GM19438 (cell line): ENCODE measurements around the gene DCTN3.

Source experiments
- ATAC-seq: cut with Tn5 transposase; IDR thresholded peaks from one replicate; pipeline ENCODE4 v1.9.1; 2021; ENCODE audit warnings: low read depth; ENCODE audit not compliant: unreplicated experiment

The DCTN3 gene

DNA sequence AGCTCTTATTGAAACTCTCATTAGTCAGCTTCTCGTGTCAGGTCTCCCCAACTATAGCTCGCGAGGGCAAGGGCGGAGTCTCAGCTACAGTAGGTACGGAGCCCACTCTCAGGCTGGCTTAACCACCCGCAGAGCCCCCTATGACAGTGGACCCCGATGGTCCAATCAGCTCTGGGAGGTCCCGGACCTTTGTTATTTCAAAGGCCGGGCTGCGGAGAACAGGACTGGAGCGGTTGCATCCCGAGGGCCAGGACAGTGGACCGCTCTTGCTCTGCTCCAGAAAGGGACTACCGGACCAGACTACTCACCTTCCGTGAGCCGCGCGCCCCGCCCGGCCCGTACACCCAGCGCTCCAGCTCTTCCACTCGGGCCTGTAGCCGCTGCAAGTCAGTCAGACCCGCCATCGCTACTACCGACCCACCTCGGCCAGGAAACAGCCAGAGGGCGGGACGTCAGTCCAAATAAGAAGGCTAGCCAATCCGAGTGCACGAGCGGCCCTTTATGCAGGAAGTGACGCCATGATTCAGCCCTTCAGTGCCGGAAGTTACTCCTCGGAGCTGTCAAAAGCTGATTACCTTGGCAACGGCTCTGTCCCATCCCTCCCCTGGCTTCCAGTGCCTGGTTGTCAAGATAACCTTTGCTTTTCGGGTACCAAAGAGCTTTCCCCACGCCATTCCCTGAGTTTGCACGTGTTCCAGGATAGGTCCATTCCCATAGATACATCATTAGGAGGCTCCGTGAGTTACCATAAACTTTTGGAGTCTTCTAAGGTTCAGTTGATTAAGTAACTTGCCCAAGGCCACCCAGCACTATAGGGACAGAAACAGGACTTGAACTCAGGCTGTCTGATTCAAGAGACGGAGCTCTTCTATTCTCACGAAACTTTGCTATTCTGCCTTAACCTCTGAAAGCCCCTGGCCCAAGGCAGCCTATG, at the start of gene DCTN3:
Gene DCTN3, minus strand, starts transcription at position 435 of the 934 bp plus-strand sequence. Its CDS starts 31 bp downstream, at position 404.
- peak; percentile 98 for ATAC-seq

DNA sequence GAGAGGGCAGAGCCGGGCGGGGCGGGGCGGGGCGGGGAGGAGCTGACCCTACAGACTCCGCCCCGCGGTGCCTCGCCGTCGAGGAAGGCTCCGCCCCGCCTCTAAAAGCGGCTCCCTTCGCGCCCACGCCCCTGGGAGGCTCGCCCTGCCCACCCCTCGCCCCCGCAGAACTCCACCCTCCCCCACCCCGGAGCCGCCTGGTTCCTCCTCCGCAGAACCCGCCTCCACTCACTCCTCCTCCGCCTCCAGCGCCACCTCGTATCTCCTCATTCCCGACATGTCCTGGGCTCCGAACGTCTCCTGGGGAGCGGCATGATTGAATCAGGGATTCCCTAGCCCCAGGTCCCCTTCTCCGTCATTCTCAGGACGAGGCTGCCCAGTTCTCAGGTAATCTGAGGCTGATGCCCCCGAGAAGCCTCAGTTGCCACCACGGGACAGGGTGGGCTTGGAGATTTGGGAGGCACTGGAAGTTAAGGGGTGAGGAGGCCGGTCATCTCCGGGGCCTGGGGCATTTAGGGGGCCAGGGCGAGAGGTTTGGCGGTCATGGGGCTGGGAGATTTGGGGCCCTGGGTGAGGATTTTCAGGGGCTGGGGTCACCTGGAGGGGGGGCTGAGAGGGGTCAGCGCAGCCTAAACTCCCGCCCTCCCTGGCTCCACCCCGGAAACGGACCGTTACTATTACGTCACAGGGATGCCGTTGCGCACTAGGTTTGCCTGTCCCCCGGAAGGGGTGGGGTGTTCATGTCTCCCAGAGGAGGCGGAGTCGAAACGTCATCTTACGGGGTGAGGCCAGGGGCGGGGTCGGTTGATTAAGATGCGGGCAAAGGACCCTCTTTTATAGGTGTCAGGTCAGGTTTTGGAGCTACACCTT, 45.3 kb upstream of the DCTN3 start:
- peak; percentile 73 for ATAC-seq

DNA sequence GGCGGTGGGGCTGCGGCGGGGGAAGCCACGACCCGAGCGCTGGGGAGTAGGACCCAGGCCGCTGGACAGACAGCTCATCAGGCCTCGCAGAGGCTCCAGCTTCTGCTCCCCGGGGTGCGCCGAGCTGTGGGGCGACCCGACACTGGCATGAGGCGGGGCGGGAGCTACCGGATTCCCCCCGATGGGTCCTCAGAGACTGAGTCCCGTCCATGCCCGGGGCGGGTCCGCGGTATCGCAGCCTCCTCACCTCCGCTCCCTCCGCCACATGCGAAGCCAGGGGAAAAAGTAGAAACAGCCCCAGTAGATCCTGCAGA, 44.7 kb upstream of the DCTN3 start:
- peak; percentile 29 for ATAC-seq

DNA sequence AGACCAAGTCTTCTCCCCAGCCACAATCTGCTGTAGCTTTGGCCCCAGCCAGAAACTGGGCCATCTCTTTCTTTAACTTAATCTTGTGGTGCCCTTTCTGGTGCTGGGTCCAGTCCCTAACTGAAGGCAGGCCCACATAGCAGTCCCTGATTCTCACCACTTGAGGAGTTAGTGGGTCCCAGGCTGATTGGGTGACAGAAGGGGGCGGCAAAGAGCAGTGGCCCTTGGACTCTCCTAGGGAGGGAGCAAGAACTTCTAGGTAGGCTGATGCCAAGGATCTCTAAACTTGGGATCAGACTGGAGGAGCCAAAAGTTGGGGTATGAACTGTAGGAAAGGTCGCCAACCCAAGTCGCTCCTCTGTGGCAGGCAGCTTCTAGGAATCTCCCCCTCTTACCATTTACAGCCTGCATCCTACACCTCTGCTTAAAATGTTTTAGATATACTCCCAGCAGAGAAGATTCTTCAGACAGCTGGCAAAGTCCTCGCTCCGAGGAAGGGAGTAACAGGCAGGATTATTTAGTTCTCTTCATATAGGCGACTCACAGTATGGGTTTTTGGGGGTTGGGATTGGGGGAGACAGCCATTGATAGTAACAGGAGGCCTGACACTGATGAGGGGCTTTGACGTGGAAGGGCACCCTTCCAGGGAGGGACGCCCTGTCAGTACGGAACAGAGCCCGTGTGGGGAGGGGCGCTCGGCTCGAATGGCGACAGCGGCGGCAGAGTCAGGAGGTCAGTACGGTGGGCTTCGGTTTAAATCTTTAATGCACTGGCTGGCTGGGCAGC, 44.2 kb upstream of the DCTN3 start:
- ATAC-seq = no peak

DNA sequence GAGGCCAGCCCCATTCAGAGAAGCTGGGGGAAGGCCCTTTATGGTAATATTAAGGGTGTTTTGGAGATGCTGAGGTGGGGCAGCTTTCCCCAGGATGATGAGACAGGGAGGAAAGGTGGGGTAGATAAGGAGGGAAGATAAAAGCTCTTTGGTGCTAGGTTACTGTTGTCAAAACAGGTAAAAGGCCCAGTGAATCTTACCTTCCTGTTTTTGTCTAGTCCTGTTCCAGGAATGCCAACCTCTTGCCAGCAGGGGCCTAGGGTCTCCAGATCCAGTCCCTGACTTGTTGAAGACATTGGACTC, 43.0 kb upstream of the DCTN3 start:
- no peak for ATAC-seq

DNA sequence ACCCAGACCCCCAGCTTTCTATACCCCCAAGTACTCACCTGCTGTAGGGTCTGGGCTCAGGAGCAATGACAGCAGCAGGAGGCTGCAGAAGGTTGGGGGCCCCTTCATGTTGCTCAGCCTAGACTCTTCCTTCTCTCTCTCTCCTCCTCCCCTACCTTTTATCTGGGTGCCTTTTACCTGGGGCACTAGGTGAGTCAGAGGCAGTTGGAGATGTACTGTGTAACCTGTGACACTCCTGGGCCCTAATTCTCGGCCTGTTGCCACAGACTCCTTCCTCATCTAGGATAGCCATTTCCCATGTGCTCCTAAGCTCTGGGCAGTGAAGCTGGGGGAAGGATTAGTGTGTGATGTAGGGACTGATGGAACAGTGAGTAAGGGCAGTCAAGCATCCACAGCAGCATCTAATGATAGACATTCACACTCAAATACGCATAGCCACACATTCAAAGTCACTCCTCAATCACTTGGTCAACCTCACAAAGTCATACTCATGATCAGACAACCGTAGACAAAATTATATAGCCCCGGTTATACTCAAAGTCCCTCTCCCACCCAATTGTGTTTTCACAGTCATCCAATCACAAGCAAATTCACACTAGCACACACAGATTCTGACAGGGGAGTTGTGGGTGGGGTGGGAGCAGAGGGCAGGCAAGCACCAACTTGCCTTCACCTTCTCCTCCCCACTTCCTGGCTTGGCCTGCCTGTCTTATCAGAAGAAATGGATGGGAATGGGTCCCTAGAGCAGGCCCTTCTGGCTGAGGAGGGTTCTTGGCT, 42.4 kb upstream of the DCTN3 start, which contains the start of gene CCL27:
Gene CCL27, minus strand, starts transcription at position 132 of the 777 bp plus-strand sequence. Its CDS starts 24 bp downstream, at position 108.
- ATAC-seq = no peak

DNA sequence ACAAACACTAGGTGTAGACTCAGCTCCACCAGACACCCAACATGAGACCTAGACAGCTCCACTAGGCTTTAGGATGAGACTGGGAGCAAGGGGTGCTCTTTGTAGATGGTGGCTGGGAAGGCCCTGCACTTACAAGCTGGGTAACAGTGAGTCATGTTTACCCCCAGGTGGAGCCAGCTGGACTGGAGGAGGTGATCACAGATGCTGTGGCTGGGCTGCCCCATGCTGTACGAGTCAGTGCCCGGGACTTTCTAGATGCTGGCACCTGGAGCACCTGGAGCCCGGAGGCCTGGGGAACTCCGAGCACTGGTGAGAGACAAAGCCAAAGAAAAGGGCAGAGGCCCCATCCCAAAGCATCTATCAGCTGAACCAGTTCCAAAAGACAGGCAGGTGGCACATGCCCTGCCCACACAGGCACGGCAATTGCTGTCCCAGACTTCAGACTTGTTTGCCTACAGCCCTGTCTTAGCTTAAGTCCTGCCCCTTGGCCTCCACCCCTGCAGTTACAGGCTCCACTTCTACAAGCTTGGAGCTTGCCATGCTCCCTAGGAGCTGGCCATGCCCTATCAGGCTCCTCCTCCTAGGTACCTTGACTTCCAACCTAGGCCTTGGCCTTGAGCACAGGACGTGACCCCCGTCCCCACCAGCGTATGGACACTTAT, 39.4 kb upstream of the DCTN3 start:
- no peak for ATAC-seq

DNA sequence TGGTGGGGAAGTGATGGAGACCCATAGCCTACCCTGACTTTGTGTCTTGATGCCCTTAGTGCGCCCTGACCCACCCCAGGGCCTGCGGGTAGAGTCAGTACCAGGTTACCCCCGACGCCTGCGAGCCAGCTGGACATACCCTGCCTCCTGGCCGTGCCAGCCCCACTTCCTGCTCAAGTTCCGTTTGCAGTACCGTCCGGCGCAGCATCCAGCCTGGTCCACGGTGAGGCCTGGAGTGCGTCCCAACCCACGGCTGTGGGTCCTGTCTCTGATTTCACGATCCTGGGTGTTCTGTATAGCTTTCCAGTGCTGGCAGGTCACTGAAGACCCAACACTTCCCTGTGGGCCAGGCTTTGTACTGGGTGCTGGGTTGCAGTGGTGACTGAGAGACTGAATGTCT, 38.2 kb upstream of the DCTN3 start:
- ATAC-seq = no peak

DNA sequence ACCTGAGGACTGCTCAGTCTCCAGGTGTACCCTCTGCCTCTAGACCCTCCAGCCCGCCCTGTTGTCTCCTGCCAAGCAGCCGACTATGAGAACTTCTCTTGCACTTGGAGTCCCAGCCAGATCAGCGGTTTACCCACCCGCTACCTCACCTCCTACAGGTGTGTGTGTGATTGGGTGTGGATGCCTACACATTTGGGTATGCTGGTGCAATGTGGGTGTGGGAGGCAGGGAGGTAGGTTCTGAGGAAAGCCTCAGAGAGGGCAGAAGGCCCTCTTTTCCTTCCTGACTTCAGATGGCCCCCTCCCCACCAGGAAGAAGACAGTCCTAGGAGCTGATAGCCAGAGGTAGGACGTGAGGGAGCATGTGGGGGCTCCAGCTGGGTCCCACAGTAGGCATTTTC, 36.7 kb upstream of the DCTN3 start:
- no peak for ATAC-seq

DNA sequence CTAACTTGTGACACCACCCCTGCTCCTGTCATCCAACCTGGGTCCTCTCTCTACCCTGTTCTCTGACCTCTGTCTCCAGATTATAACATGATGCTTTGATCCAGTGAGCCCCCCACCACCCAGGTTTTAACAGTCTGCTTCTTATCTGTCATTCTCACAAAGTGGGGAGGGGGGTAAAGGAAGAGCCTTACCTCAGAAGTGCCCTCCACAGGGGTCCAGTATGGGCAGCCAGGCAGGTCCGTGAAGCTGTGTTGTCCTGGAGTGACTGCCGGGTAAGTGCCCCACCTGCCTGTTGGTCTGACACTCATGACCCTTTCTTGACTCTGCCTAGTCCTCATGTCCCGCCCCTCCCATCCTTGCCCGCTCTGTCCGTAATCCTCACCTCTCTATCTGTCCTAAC, 35.1 kb upstream of the DCTN3 start:
- no peak for ATAC-seq

DNA sequence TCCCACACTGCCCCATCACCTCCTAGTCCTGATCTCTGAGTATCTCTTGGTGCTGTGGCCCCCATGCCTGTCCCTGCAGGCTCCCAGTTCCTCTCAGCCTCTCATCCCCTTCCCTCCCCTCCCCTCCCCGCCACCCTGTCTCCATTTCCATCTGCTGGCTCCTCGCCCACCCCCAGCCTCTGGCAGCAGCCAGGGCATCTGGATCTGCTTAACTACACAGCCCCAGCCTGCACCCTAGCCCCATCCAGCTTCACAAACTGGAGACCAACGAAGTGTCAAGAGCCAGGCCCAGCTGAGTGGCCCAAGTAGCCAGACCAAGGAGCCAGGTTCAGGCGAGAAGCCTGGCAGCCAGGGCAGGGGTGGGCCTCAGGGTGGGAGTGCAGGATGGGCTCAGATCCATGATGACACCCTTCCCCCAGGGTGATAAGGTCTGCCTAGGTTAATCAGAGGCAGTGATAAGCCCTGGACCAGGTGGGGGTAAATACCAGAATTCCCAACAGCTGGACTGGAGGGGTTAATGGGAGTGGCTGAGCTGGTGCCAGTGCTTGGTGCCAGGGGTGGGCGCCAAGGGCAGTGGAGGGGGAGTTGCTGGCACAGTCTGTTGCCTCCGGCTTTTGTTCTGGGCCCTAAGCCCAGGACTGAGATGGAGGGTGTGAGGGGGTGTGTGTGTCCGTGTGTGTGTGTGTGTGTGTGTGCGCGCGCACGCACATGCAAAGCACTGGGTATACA, 34.2 kb upstream of the DCTN3 start:
- no peak for ATAC-seq

DNA sequence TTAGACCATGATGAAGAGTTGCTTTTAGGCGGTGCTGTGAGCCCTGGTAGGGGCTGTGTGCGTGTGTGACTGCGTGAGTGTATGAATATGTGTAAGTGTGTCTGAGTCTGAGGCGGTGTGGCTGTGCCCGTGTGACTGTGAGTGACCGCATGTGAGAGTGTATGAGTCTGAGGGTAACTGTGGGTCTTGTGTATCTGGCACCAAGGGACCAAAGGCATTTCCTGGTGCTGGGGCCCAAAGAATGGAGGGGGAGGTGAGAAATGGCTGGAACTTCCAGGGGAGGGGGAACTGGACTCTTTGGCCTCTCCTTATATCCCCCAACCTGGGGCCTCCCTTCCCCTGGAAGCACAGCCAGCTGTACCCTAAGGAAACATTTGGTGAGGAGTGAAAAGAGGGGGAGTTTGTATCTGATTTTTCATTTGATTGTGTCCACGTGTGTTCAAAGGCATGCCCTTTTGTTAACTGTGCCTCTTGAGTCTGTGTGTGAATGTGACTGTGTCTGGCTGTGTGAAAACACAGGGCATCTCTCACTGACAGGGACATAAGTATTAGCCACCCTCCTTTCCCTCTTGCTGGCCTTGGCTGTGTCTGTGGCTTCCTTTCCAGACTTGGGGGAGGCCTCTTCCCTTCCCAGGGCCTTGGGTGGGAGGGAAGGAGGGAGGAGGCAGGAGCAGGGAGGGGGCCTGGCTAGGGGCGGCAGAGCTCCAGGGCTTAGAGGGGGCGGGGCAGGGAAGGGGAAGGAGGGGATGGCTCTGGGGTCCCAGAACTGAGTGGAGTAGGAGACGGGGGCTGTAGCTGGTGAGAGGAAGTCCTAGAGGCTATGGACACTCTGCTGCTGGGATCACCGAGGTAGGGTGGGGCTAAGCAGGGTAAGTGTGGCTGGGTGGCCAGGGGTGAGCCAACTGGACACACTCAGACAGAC, 33.1 kb upstream of the DCTN3 start:
- no peak for ATAC-seq

DNA sequence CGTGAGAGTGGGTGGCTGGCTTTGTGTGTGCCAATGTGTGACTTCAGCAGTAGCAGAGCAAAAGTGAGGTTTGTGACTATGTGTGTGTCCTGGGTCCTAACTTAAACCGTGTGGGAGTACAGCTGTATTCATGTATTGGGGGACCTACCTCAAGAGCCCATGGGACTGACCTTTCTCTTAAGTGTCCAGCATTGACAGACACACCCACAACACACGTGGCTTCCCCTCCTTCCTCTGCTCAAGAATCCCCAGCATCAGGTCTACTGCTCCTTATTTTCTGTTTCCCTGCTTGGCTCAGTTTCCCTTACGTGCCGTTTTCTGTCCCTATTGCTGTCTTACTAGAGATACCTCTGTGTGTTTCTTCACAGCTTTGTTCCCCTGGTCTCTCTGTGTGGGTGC, 32.3 kb upstream of the DCTN3 start:
- ATAC-seq = no peak

DNA sequence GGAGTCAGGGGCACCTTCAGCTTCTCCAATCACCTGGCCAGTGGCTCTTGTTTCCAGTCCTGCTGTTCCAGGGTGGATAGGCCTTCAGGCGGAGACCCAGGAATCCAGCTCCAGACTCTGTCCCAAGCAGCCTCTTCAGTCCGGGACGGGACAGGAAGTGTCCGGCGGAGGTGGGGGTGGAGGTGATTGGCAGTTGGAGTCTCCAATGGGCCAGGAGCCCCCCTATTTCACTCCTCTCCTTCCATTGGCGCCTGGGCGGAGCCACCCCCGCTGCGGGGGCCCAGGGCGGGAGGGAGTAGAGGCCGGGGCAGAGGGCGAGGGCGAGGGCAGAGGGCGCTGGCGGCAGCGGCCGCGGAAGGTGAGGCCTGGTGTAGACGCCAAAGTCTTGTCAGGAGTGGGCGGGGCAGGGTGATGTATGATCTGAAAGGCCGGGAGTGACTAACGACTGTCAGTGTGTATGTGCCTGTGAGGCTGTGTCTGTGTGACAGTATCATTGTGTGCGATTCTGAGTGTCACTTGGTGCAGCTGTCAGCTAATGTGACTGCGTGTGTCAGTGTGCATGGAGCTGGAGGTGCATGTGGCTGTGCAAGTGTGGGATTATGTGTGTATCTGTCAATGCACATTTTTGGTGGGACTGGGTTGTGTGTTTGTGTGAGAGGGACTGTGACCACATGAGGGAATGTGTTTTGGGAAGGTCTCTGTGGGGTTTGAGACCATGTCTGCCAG, 31.7 kb upstream of the DCTN3 start, which contains the start of gene IL11RA:
Gene IL11RA, plus strand, starts transcription at position 310 of the 726 bp plus-strand sequence. CDS start 3,033 bp downstream, outside the sequence.
- ATAC-seq = no peak

DNA sequence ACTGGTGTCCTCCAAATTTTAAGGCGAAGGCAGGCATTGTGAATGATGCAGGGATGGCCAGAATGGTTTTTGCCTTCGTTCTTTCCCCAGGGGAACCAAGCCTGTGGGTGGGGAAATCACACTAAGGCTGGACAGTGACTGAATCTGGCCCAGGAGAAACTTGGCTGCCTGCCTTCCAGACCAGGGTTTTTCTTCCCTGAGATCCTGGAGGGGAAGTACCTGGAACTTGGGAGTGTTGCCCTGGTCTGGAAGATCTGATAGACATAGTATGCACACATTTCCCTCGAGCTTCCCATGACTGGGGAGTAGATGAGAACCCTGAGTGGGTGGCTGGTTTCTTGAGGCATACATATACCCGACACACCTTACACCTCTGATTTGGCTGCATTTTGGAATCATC, 31.0 kb upstream of the DCTN3 start:
- no peak for ATAC-seq

DNA sequence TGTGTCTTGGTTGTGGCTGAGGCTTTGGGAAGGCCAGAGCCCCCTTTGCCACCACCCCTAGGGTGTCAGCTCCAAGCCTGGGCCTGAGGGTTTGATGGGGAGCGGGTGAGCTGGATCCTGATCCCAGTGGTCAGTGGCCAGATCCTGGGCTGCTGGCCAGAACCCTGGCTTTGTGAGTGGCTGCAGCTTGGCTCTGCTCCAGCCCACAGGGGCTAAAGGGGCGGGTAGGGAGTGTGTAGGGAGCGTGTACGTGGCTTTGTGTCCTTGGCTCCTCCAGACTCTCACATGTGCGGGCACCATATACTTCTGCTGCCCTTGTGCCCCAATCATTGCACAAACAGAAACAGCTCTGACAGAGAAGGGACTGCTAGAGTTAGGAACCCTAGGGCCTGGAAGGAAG, 30.5 kb upstream of the DCTN3 start:
- no peak for ATAC-seq

DNA sequence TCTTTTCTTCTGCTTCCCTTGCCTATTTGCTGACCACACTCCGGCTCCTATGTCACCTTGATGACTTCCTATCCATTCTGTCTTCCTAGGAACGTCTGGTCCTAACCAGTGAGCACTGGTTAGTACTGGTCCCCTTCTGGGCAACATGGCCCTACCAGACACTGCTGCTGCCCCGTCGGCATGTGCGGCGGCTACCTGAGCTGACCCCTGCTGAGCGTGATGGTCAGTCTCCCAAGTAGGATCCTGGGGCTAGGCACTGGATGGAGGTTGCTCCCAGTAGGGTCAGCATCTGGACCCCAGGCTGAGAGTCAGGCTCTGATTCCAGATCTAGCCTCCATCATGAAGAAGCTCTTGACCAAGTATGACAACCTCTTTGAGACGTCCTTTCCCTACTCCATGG, 28.4 kb upstream of the DCTN3 start:
- no peak for ATAC-seq
